Measurements from ENCODE around the gene PODN.

PODN gene

GRCh38 chr1:53133261-53134041, 71.4 kb downstream of the PODN start:
- DNase-seq: no peak

GRCh38 chr1:53134042-53134485, 72.1 kb downstream of the PODN start:
- no peak for DNase-seq
